AML-193 (cell line): ENCODE data around the gene RTN4RL1.
A peak's percentile ranks its signal among the peaks of the same experiment; 100 is the strongest.

ENCODE experiments used
- DNase-seq, 2 experiments: peaks; one replicate each; lab custom pipeline; 2025; lab: John Stamatoyannopoulos, UW

RTN4RL1 gene

GRCh38 chr17:2047590-2047989 is 22.5 kb upstream of the RTN4RL1 start:
- no peak for DNase-seq

GRCh38 chr17:2044263-2044894 is 19.2 kb upstream of the RTN4RL1 start:
- DNase-seq = no peak

GRCh38 chr17:2043785-2044184 is 18.7 kb upstream of the RTN4RL1 start:
- no peak for DNase-seq

GRCh38 chr17:2042933-2043332 is 17.8 kb upstream of the RTN4RL1 start:
- no peak for DNase-seq

- DNase-seq = no peak
Measured at GRCh38 chr17:2042390-2042847, 17.3 kb upstream of the RTN4RL1 start.

GRCh38 chr17:2041561-2042389 is 16.6 kb upstream of the RTN4RL1 start, which contains the start of gene OVCA2:
TSS of gene OVCA2 (plus strand) at chr17:2042022. CDS start at chr17:2042048, 26 bp downstream.
- peak; percentile 32 to 48 for DNase-seq

GRCh38 chr17:2040942-2041560 is 15.9 kb upstream of the RTN4RL1 start:
- no peak for DNase-seq

GRCh38 chr17:2040219-2040827 is 15.2 kb upstream of the RTN4RL1 start:
- DNase-seq = no peak

- DNase-seq = no peak
Measured at GRCh38 chr17:2037155-2037554, 12.0 kb upstream of the RTN4RL1 start.

GRCh38 chr17:2035541-2036488 is 10.7 kb upstream of the RTN4RL1 start:
- DNase-seq = no peak

GRCh38 chr17:2034806-2035540 is 9.8 kb upstream of the RTN4RL1 start:
- DNase-seq = no peak

GRCh38 chr17:2034157-2034556 is 9.0 kb upstream of the RTN4RL1 start:
- DNase-seq = no peak

- DNase-seq = no peak
Measured at GRCh38 chr17:2033153-2033552, 8.0 kb upstream of the RTN4RL1 start.

GRCh38 chr17:2030779-2031163 is 5.6 kb upstream of the RTN4RL1 start:
- DNase-seq = no peak

- DNase-seq = peak; percentile 62 to 70
Measured at GRCh38 chr17:2029911-2030778, 5.0 kb upstream of the RTN4RL1 start, which contains the start of gene DPH1. TSS of gene DPH1 (plus strand) at chr17:2030153. CDS start at chr17:2030170, 17 bp downstream.

GRCh38 chr17:2028737-2029136 is 3.6 kb upstream of the RTN4RL1 start:
- DNase-seq = no peak

- no peak for DNase-seq
Measured at GRCh38 chr17:2028234-2028614, 3.1 kb upstream of the RTN4RL1 start.

- no peak for DNase-seq
Measured at GRCh38 chr17:2027528-2028233, 2.5 kb upstream of the RTN4RL1 start.
